Vagina (tissue), 2 donors: ENCODE data around the gene AATK. TPM values are rescaled to one million over a fixed set of nuclear protein-coding genes. Genes with fewer than 3 reads are reported as not detected.

Experiments
- DNase-seq, 2 donors: peaks; one replicate each; pipeline ENCODE4 v3.0.0-alpha.2; 2017; ENCODE audit errors: extremely low spot score in 2 of 2
- H3K27ac ChIP-seq: fragments of 200-600 bp; sonication (generic); one replicate; pipeline ENCODE4 v1.5.1; 2019
- H3K27me3 ChIP-seq: fragments of 200-600 bp; sonication (generic); one replicate; pipeline ENCODE4 v1.5.1; 2019
- H3K36me3 ChIP-seq, 2 donors: fragments of 200-600 bp; sonication (generic); one replicate each; pipeline ENCODE4 v1.5.1; 2017 to 2019
- H3K4me1 ChIP-seq: fragments of 200-600 bp; sonication (generic); one replicate; pipeline ENCODE4 v1.5.1; 2019
- H3K4me3 ChIP-seq, 2 donors: fragments of 200-600 bp; sonication (generic); 1 replicate in 1 of 2; 2 replicates in 1 of 2; pipeline ENCODE4 v1.5.1; 2016 to 2019
- H3K9me3 ChIP-seq: fragments of 200-600 bp; sonication (generic); one replicate; pipeline ENCODE4 v1.5.1; 2019
- POLR2A ChIP-seq, 2 donors: fragments of 450-650 bp; IDR thresholded peaks; one replicate each; pipeline ENCODE4 v1.6.1; 2017; ENCODE audit warnings: antibody characterized with exemption in 2 of 2, mild to moderate bottlenecking in 2 of 2, moderate library complexity in 2 of 2
- POLR2AphosphoS5 ChIP-seq, 2 donors: sonication (generic); formaldehyde crosslinking; IDR thresholded peaks; one replicate each; pipeline ENCODE4 v1.9.0; 2017; ENCODE audit warnings: antibody characterized with exemption in 2 of 2, mild to moderate bottlenecking in 2 of 2, low read depth in 1 of 2; ENCODE audit not compliant: insufficient read depth in 1 of 2
- intact Hi-C: fragments of 100-400 bp; cut with DNase I; formaldehyde crosslinking; loops from one replicate; pipeline ENCODE4 v1.15.1; 2023
- total RNA-seq: library from RNA; depleted of rRNA; stranded (reverse); fragments of >200 nt; gene quantifications from one replicate; pipeline ENCODE4 v1.2.3, GENCODE V29; 2016
- TF ChIP-seq, protein P1 (sequence below), 3 experiments: fragments of 450-650 bp in 2 of 3; fragments of 200-600 bp in 1 of 3; sonication (generic) in 1 of 3; IDR thresholded peaks; one replicate each; pipeline ENCODE4 v1.5.1; 2017 to 2019; ENCODE audit warnings: antibody characterized with exemption in 3 of 3, mild to moderate bottlenecking in 2 of 3, moderate library complexity in 2 of 3

AATK gene
- total RNA-seq, 1 donor from 2014 or later = 6.4 TPM

DNA sequence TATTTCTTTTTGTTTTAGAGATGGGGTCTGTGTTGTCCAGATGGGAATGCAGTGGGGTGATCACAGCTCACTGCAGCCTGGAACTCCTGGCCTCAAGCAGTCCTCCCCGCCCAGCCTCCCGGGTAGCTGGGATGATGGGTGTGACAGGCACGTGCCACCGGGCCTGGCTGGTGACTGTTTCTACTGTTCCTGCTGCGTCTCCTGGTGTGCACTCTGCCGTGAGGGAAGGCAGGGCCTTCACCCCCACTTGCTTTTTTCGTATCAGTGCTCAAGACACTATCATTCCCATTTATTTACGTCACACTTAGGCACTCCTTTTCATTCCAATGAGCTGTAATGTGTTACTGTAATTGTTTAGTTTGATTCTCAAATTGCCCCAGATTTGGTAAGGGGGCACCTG is 26.0 kb downstream of the AATK start:
- TF ChIP-seq POLR2A (IDR thresholded peaks at IDR 0.05) (no peak), POLR2AphosphoS5 (IDR thresholded peaks at IDR 0.05; ENCODE audit: insufficient read depth in 1 of 2, low read depth in 1 of 2) (no peak)
- TF ChIP-seq, protein P1, sequence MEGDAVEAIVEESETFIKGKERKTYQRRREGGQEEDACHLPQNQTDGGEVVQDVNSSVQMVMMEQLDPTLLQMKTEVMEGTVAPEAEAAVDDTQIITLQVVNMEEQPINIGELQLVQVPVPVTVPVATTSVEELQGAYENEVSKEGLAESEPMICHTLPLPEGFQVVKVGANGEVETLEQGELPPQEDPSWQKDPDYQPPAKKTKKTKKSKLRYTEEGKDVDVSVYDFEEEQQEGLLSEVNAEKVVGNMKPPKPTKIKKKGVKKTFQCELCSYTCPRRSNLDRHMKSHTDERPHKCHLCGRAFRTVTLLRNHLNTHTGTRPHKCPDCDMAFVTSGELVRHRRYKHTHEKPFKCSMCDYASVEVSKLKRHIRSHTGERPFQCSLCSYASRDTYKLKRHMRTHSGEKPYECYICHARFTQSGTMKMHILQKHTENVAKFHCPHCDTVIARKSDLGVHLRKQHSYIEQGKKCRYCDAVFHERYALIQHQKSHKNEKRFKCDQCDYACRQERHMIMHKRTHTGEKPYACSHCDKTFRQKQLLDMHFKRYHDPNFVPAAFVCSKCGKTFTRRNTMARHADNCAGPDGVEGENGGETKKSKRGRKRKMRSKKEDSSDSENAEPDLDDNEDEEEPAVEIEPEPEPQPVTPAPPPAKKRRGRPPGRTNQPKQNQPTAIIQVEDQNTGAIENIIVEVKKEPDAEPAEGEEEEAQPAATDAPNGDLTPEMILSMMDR (IDR thresholded peaks at IDR 0.05) = no peak
- H3K9me3 ChIP-seq = no peaks in the 10 kb centered on the region
- no peak for DNase-seq
- intact Hi-C loops = no loop called here
- H3K4me1 ChIP-seq = peaks cover 10% of the 10 kb centered on the region
- H3K27ac ChIP-seq = no peak overlapping the region
- no peaks in the 10 kb centered on the region for H3K27me3 ChIP-seq
- H3K4me3 ChIP-seq = no peak overlapping the region
- no peaks in the 10 kb centered on the region for H3K36me3 ChIP-seq

DNA sequence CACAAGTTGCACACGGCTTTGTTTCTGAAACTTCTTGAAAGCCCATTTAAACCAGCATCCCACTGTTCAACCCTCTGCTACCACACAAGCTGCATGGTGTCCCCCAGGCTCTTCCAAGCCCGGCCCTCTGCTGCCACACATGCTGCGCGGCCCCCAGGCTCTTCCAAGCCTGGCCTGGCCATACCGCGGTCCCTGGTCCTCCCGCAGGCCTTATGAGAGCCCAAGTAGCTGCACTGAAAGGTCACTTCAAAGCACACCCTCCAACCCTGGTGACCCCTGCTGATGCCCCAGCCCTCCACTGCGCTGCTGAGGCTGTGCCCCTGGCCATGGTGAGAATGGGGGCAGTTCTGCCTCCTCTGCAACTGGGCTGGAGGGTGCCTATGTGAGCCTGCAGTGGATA is 26.6 kb downstream of the AATK start:
- Histone ChIP-seq H3K27me3 (no peaks in the 10 kb centered on the region), H3K27ac (no peak overlapping the region), H3K36me3 (no peaks in the 10 kb centered on the region), H3K9me3 (no peaks in the 10 kb centered on the region), H3K4me1 (peaks cover 10% of the 10 kb centered on the region), H3K4me3 (no peak overlapping the region)
- DNase-seq = no peak
- no peak for TF ChIP-seq POLR2AphosphoS5 (IDR thresholded peaks at IDR 0.05; ENCODE audit: insufficient read depth in 1 of 2, low read depth in 1 of 2)
- TF ChIP-seq, protein P1 (IDR thresholded peaks at IDR 0.05) = no peak
- no peak for TF ChIP-seq POLR2A (IDR thresholded peaks at IDR 0.05)
- intact Hi-C loops = no loop called here

DNA sequence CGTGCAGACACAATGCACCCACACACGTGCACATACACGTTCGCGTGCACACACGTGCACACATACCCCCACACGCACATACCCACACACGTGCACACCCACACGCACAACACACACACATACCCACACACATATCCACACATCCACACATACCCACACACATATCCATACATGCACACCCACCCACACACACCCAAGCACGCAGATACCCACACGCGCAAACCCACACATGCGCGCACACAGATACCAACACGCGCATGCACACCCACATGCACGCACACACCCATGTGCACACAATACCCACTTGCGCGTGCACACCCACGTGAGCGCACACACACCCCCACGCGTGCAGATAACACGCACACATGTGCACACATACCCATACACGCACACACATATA is 27.5 kb downstream of the AATK start:
- intact Hi-C loops = no loop called here
- Histone ChIP-seq H3K27me3 (no peaks in the 10 kb centered on the region), H3K4me1 (peaks cover 10% of the 10 kb centered on the region), H3K36me3 (no peaks in the 10 kb centered on the region), H3K4me3 (no peak overlapping the region), H3K27ac (no peak overlapping the region), H3K9me3 (no peaks in the 10 kb centered on the region)
- no peak for DNase-seq
- TF ChIP-seq POLR2A (IDR thresholded peaks at IDR 0.05) = no peak
- no peak for TF ChIP-seq POLR2AphosphoS5 (IDR thresholded peaks at IDR 0.05; ENCODE audit: insufficient read depth in 1 of 2, low read depth in 1 of 2)
- TF ChIP-seq, protein P1 (IDR thresholded peaks at IDR 0.05) = no peak

DNA sequence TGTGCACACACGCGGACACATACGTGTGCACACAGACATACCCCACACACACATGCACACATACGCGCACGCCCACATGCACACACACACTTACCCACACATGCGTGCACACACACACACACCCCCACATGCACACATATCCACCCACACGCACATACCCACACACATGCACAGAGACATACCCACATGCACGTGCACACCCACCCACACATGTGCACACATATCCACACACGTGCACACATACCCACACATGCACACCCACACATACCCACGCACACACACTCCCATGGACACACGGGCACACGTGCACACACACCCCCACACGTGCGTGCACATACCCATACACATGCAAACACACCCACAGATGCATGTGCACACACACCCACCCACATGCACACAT is 27.9 kb downstream of the AATK start:
- DNase-seq = no peak
- Histone ChIP-seq H3K27ac (no peak overlapping the region), H3K4me3 (no peak overlapping the region), H3K9me3 (no peaks in the 10 kb centered on the region), H3K27me3 (no peaks in the 10 kb centered on the region), H3K36me3 (no peaks in the 10 kb centered on the region), H3K4me1 (peaks cover 9% of the 10 kb centered on the region)
- intact Hi-C loops = no loop called here
- TF ChIP-seq POLR2A (IDR thresholded peaks at IDR 0.05) (no peak), POLR2AphosphoS5 (IDR thresholded peaks at IDR 0.05; ENCODE audit: insufficient read depth in 1 of 2, low read depth in 1 of 2) (no peak)

DNA sequence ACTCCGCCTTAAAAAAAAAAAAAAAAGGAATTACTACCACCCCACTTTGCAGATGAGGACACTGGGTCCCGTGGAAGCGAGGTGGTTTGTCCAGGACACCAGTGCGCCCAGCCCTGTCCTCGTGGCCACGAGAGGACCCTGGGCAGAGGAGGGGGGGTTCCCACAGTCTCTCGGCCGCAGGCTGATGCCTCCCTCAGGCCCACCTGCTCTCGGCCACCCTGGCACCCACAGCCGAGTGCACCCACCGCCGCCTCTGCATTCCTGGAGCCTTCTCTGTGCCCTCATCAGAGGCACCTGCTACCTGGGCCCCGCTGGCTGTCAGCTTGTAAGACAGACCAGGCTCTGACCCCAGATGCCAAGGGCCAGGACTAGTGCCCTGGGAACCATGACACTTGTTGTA is 28.8 kb downstream of the AATK start:
- TF ChIP-seq POLR2A (IDR thresholded peaks at IDR 0.05) = no peak
- TF ChIP-seq, protein P1 (IDR thresholded peaks at IDR 0.05) = no peak
- no peak for TF ChIP-seq POLR2AphosphoS5 (IDR thresholded peaks at IDR 0.05; ENCODE audit: insufficient read depth in 1 of 2, low read depth in 1 of 2)
- no peak for DNase-seq
- no peaks in the 10 kb centered on the region for H3K27me3 ChIP-seq
- H3K4me3 ChIP-seq = no peak overlapping the region
- intact Hi-C loops = no loop called here
- no peak overlapping the region for H3K27ac ChIP-seq
- no peaks in the 10 kb centered on the region for H3K9me3 ChIP-seq
- no peaks in the 10 kb centered on the region for H3K36me3 ChIP-seq
- peaks cover under 1% of the 10 kb centered on the region for H3K4me1 ChIP-seq
